ENCODE results near the gene CTDSPL2. TPM values are rescaled to one million over a fixed set of nuclear protein-coding genes. Genes with fewer than 3 reads are reported as not detected.

The CTDSPL2 gene
- polyA plus RNA-seq, 1 experiment, result 59.6 TPM

GRCh38 chr15:44394562-44394961, 32.9 kb upstream of the CTDSPL2 start:
- Histone ChIP-seq H3K27me3 (ENCODE audit: control insufficient read depth, insufficient read depth, low read length) (no peaks in the 10 kb centered on the region), H3K4me3 (ENCODE audit: low read depth, low read length) (no peak overlapping the region), H3K27ac (ENCODE audit: low read depth, low read length) (no peak overlapping the region), H3K9me3 (ENCODE audit: control insufficient read depth, insufficient read depth, low read length) (no peaks in the 10 kb centered on the region)
- POLR2A ChIA-PET, result interaction anchor here (0.9 kb wide), 1 partner anchor 26 kb away, joined by 3 read pairs; no protein-coding TSS in a partner anchor
- DNase-seq (ENCODE audit: low read depth, low spot score), result no peak
- no peak for TF ChIP-seq CTCF (IDR thresholded peaks at IDR 0.05; ENCODE audit: low read depth, low read length)
- CTCF ChIA-PET, result interaction anchor here (0.6 kb wide), 1 partner anchor 97 kb away, joined by 3 read pairs; no protein-coding TSS in a partner anchor

- CTCF ChIA-PET, result interaction anchor here (0.6 kb wide), 1 partner anchor 636 kb away, joined by 4 read pairs; no protein-coding TSS in a partner anchor
- no peak for TF ChIP-seq CTCF (IDR thresholded peaks at IDR 0.05; ENCODE audit: low read depth, low read length)
- H3K9me3 ChIP-seq (ENCODE audit: control insufficient read depth, insufficient read depth, low read length), result no peaks in the 10 kb centered on the region
- no peak overlapping the region for H3K4me3 ChIP-seq (ENCODE audit: low read depth, low read length)
- no peak for DNase-seq (ENCODE audit: low read depth, low spot score)
- H3K27ac ChIP-seq (ENCODE audit: low read depth, low read length), result no peak overlapping the region
- no peaks in the 10 kb centered on the region for H3K27me3 ChIP-seq (ENCODE audit: control insufficient read depth, insufficient read depth, low read length)
- POLR2A ChIA-PET, result no interaction called here
Observed at GRCh38 chr15:44397869-44398268, 29.6 kb upstream of the CTDSPL2 start.

GRCh38 chr15:44414001-44414400, 13.4 kb upstream of the CTDSPL2 start:
- Histone ChIP-seq H3K9me3 (ENCODE audit: control insufficient read depth, insufficient read depth, low read length) (no peaks in the 10 kb centered on the region; the same call in 1 of the 2 replicates), H3K4me3 (ENCODE audit: low read depth, low read length) (no peak overlapping the region), H3K27ac (ENCODE audit: low read depth, low read length) (no peak overlapping the region), H3K27me3 (ENCODE audit: control insufficient read depth, insufficient read depth, low read length) (no peaks in the 10 kb centered on the region)
- ChIA-PET CTCF (interaction anchor here (0.6 kb wide), 1 partner anchor 88 kb away, joined by 3 read pairs; no protein-coding TSS in a partner anchor), POLR2A (no interaction called here)
- no peak for TF ChIP-seq CTCF (IDR thresholded peaks at IDR 0.05; ENCODE audit: low read depth, low read length)
- DNase-seq (ENCODE audit: low read depth, low spot score), result no peak

GRCh38 chr15:44427756-44428724, 611 bp downstream of the CTDSPL2 start:
- Histone ChIP-seq H3K9me3 (ENCODE audit: control insufficient read depth, insufficient read depth, low read length) (no peaks in the 10 kb centered on the region), H3K4me3 (ENCODE audit: low read depth, low read length) (peak overlapping the region; percentile 96), H3K27me3 (ENCODE audit: control insufficient read depth, insufficient read depth, low read length) (no peaks in the 10 kb centered on the region), H3K27ac (ENCODE audit: low read depth, low read length) (peak overlapping the region; percentile 100)
- no peak for TF ChIP-seq CTCF (IDR thresholded peaks at IDR 0.05; ENCODE audit: low read depth, low read length)
- ChIA-PET CTCF (interaction anchor here (0.6 to 5.8 kb wide), 9 partner anchors 33 to 556 kb away, joined by 3 to 36 read pairs (median 3); no protein-coding TSS in a partner anchor), POLR2A (interaction anchor here (0.5 to 2.5 kb wide), 7 partner anchors 8 to 139 kb away, joined by 3 to 18 read pairs (median 7); partner anchors contain the start of genes EIF3J and GOLM2)
- no peak for DNase-seq (ENCODE audit: low read depth, low spot score)

All from AG04450 (cell line).